Hepatocyte (in vitro differentiated cells): ENCODE data around the gene WDR4.

Source experiments
- EZH2 ChIP-seq: fragments of 200-600 bp; sonication (generic); IDR thresholded peaks from 2 replicates; pipeline ENCODE4 v1.6.1; 2016; ENCODE audit warnings: antibody characterized with exemption, mild to moderate bottlenecking, borderline replicate concordance
- EZH2phosphoT487 ChIP-seq: fragments of 200-600 bp; sonication (generic); IDR thresholded peaks from one replicate; pipeline ENCODE4 v1.6.1; 2018; ENCODE audit warnings: antibody characterized with exemption, mild to moderate bottlenecking, low read depth, moderate library complexity; ENCODE audit not compliant: unreplicated experiment, severe bottlenecking
- TF ChIP-seq, protein P1 (sequence below): fragments of 200-600 bp; sonication (generic); IDR thresholded peaks from 2 replicates; pipeline ENCODE4 v1.5.1; 2016; ENCODE audit warnings: antibody characterized with exemption, mild to moderate bottlenecking; ENCODE audit not compliant: poor library complexity

DNA sequence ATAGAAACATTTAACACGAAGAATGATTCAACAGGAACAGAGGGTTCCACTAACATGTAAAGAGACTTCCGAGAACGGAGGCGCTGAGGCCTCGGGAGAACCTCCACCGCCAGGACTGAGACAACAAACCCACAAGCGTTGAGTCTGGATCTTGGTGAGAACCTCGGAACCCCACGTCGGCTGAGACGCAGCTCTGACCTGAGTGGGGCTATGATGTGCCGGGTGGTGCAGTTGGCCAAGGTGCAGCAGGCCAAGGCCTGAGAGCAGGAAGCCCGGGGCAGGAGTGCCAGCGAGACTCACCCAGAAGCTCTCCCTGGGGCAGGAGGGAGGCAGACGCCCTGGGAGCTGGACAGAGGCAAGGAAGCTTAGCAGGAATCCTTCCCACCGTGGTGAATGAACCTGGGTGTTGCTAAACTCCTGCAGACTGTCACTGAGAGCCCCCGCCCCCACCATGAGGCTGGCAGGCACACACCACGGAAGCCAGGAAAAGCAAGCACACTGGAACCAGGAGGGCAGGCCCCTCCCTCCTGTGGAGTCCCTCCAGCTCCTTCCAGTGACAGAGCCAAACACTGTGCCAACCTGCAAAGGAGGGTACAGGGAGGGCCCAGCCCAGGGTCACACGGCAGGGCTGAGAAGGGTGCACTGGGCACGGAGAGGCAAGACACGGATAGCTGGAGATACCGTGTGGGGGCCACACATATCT, 34.8 kb downstream of the WDR4 start:
- TF ChIP-seq, protein P1, sequence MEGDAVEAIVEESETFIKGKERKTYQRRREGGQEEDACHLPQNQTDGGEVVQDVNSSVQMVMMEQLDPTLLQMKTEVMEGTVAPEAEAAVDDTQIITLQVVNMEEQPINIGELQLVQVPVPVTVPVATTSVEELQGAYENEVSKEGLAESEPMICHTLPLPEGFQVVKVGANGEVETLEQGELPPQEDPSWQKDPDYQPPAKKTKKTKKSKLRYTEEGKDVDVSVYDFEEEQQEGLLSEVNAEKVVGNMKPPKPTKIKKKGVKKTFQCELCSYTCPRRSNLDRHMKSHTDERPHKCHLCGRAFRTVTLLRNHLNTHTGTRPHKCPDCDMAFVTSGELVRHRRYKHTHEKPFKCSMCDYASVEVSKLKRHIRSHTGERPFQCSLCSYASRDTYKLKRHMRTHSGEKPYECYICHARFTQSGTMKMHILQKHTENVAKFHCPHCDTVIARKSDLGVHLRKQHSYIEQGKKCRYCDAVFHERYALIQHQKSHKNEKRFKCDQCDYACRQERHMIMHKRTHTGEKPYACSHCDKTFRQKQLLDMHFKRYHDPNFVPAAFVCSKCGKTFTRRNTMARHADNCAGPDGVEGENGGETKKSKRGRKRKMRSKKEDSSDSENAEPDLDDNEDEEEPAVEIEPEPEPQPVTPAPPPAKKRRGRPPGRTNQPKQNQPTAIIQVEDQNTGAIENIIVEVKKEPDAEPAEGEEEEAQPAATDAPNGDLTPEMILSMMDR: no peak
- TF ChIP-seq EZH2phosphoT487 (no peak), EZH2 (no peak)
